K562 (cell line): ENCODE measurements around the gene USP49. TPM values are rescaled to one million over a fixed set of nuclear protein-coding genes. Genes with fewer than 3 reads are reported as not detected.
A peak's percentile ranks its signal among the peaks of the same experiment; 100 is the strongest.

Experiments
- ATF2 ChIP-seq: sonication (generic); formaldehyde crosslinking; IDR thresholded peaks from 2 replicates; pipeline ENCODE4 v1.8.1; 2022; ENCODE audit warnings: missing genetic modification reagents
- ATF7 ChIP-seq: fragments of 450-650 bp; IDR thresholded peaks from 2 replicates; pipeline ENCODE4 v1.7.1; 2014; ENCODE audit warnings: mild to moderate bottlenecking, moderate library complexity
- CBX2 ChIP-seq: fragments of 200-600 bp; sonication (generic); IDR thresholded peaks from one replicate; pipeline ENCODE4 v1.6.1; 2012; ENCODE audit warnings: mild to moderate bottlenecking, low read length, inconsistent platforms; ENCODE audit not compliant: insufficient read depth, poor library complexity, severe bottlenecking
- CHD4 ChIP-seq: fragments of 200-600 bp; sonication (generic); IDR thresholded peaks from 3 replicates; pipeline ENCODE4 v1.6.1; 2012; ENCODE audit warnings: low read depth, mild to moderate bottlenecking, mixed read lengths, low read length, inconsistent platforms; ENCODE audit not compliant: insufficient read depth, insufficient replicate concordance, poor library complexity, severe bottlenecking
- CLOCK ChIP-seq: fragments of 250-450 bp; sonication (Bioruptor Pico); IDR thresholded peaks from 2 replicates; pipeline ENCODE4 v1.4.0; 2020; ENCODE audit warnings: mild to moderate bottlenecking, moderate library complexity, borderline replicate concordance
- DDX20 ChIP-seq: fragments of 450-650 bp; IDR thresholded peaks from 2 replicates; pipeline ENCODE4 v1.6.1; 2016; ENCODE audit warnings: missing genetic modification characterization, low read depth, mild to moderate bottlenecking, missing compliant biosample characterization, moderate library complexity
- ESRRA ChIP-seq: fragments of 450-650 bp; IDR thresholded peaks from 2 replicates; pipeline ENCODE4 v1.6.1; 2014; ENCODE audit warnings: low read depth, mild to moderate bottlenecking, moderate library complexity, borderline replicate concordance
- GABPB2 ChIP-seq: fragments of 250-450 bp; sonication (Bioruptor Pico); conservative IDR thresholded peaks from 2 replicates; pipeline ENCODE4 v1.5.1; 2021; ENCODE audit warnings: mild to moderate bottlenecking
- HEY1 ChIP-seq: fragments of 250-450 bp; sonication (Bioruptor Pico); IDR thresholded peaks from 2 replicates; pipeline ENCODE4 v1.5.0; 2020; ENCODE audit warnings: mild to moderate bottlenecking, moderate library complexity, borderline replicate concordance
- MYC ChIP-seq, 2 experiments: fragments of 250-450 bp in 1 of 2; sonication (Bioruptor Pico) in 1 of 2; IDR thresholded peaks; 2 replicates each; pipeline versions ENCODE4 v1.5.1 to v1.6.1; 2012 to 2021; ENCODE audit warnings: low read depth in 2 of 2, borderline replicate concordance in 1 of 2, improper control_type of control experiment in 1 of 2, low read length in 1 of 2, mild to moderate bottlenecking in 1 of 2, moderate library complexity in 1 of 2
- OTX1 ChIP-seq: fragments of 450-650 bp; formaldehyde crosslinking; IDR thresholded peaks from 2 replicates; pipeline ENCODE4 v1.4.0; 2022; ENCODE audit warnings: mild to moderate bottlenecking
- PHB2 ChIP-seq: fragments of 450-650 bp; IDR thresholded peaks from 2 replicates; pipeline ENCODE4 v1.6.1; 2017; ENCODE audit warnings: low read depth
- UBTF ChIP-seq, 2 experiments: IDR thresholded peaks; 2 replicates each; pipeline ENCODE4 v1.6.1; 2012; ENCODE audit warnings: improper control_type of control experiment in 2 of 2, low read depth in 2 of 2, low read length in 2 of 2, borderline replicate concordance in 1 of 2
- polyA plus RNA-seq, 8 experiments: library from polyadenylated mRNA; depleted of rRNA in 4 of 8; stranded (reverse) in 5 of 8; unstranded in 3 of 8; fragments of >200 nt; fragmentation: Nextera tagmentation in 2 of 8; fragmentation: Illumina TruSeq in 1 of 8; extraction: Ambion mirVana in 2 of 8; extraction: Trizol in 1 of 8; gene quantifications; 2 replicates each; pipeline versions ENCODE4 v1.2.1 to v1.2.3, GENCODE V29; 2011 to 2014; ENCODE audit warnings: inconsistent platforms in 1 of 8, missing spikeins in 1 of 8
- total RNA-seq, 7 experiments: library from RNA; depleted of rRNA in 6 of 7; stranded (reverse); fragments of >200 nt in 6 of 7; fragmentation: Illumina TruSeq in 2 of 7; extraction: Trizol in 2 of 7; gene quantifications; 2 replicates each; pipeline versions ENCODE4 v1.2.1 to v1.2.3, GENCODE V29; 2011 to 2021; ENCODE audit warnings: low replicate concordance in 1 of 7
- TF ChIP-seq, protein P1 (sequence below), 2 experiments: fragments of 450-650 bp; conservative IDR thresholded peaks; 2 replicates each; pipeline ENCODE4 v1.6.1; 2017; ENCODE audit warnings: mild to moderate bottlenecking in 2 of 2, moderate library complexity in 2 of 2

The USP49 gene
- total and polyA plus RNA-seq, 9 of the 15 experiments (the other 6 are each of a cell fraction or from before 2014, with no cell fraction given) = 1.0 to 9.9 (median 6.5) TPM

GRCh38 chr6:41779788-41780550, 115.2 kb downstream of the USP49 start, which contains the start of gene FRS3 (continued):
- TF ChIP-seq CLOCK = no peak
- no peak for TF ChIP-seq ATF2 (CRISPR knock-in tag)
- TF ChIP-seq CHD4 = peak; percentile 2
- TF ChIP-seq UBTF (IDR thresholded peaks at IDR 0.05; ENCODE audit: borderline replicate concordance in 1 of 2, low read depth in 2 of 2, low read length in 2 of 2) = 0 out of 4 replicates have a peak, but pooled peaks of 1 of the 2 experiments have one; percentile 19
- TF ChIP-seq PHB2 = no peak
- TF ChIP-seq ATF7 = peak; percentile 63; the same call in 1 of the 2 replicates
- no peak for TF ChIP-seq HEY1 (CRISPR knock-in tag)
- TF ChIP-seq, protein P1, sequence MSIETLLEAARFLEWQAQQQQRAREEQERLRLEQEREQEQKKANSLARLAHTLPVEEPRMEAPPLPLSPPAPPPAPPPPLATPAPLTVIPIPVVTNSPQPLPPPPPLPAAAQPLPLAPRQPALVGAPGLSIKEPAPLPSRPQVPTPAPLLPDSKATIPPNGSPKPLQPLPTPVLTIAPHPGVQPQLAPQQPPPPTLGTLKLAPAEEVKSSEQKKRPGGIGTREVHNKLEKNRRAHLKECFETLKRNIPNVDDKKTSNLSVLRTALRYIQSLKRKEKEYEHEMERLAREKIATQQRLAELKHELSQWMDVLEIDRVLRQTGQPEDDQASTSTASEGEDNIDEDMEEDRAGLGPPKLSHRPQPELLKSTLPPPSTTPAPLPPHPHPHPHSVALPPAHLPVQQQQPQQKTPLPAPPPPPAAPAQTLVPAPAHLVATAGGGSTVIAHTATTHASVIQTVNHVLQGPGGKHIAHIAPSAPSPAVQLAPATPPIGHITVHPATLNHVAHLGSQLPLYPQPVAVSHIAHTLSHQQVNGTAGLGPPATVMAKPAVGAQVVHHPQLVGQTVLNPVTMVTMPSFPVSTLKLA (conservative IDR thresholded peaks at IDR 0.05) = peak; percentile 51 to 79; a peak in 3 of 4 replicates
- no peak for TF ChIP-seq DDX20
- TF ChIP-seq CBX2 = no peak
- peak; percentile 72; the same call in 1 of the 2 replicates for TF ChIP-seq ESRRA
- TF ChIP-seq OTX1 = peak; percentile 82; the same call in 1 of the 2 replicates
- peak; percentile 86 for TF ChIP-seq MYC (IDR thresholded peaks at IDR 0.05; ENCODE audit: low read depth, low read length)
- no peak for TF ChIP-seq MYC (CRISPR knock-in tag; IDR thresholded peaks at IDR 0.05; ENCODE audit: borderline replicate concordance, low read depth)
- no peak for TF ChIP-seq GABPB2 (CRISPR knock-in tag)
